ENCODE data around the gene EIF2AK3. TPM values are rescaled to one million over a fixed set of nuclear protein-coding genes. Genes with fewer than 3 reads are reported as not detected.

The EIF2AK3 gene
- total RNA-seq, 1 donor from 2014 or later: 27.1 TPM

GRCh38 chr2:88543541-88544057, 83.7 kb downstream of the EIF2AK3 start:
- FAIRE-seq (no peak), DNase-seq (ENCODE audit: low read depth) (no peak)
- no peak overlapping the region for H3K27ac ChIP-seq (ENCODE audit: low read depth, low read length)
- H3K27me3 ChIP-seq (ENCODE audit: insufficient read depth, low read length): no peaks in the 10 kb centered on the region
- H3K4me1 Mint-ChIP-seq (ENCODE audit: low read depth, unreplicated experiment): no peaks in the 10 kb centered on the region
- H3K4me3 Mint-ChIP-seq (ENCODE audit: unreplicated experiment): no peak overlapping the region
- no peaks in the 10 kb centered on the region for H3K36me3 ChIP-seq (ENCODE audit: insufficient read depth, low read length)
- TF ChIP-seq CTCF (IDR thresholded peaks at IDR 0.05; ENCODE audit: insufficient read depth, low read depth, low read length) (no peak), EZH2 (IDR thresholded peaks at IDR 0.05; ENCODE audit: insufficient read depth, low read length) (no peak)
- no peak overlapping the region for H3K4me3 ChIP-seq (ENCODE audit: insufficient read depth, low read depth, low read length)
- no peaks in the 10 kb centered on the region for H3K36me3 Mint-ChIP-seq (ENCODE audit: low read depth, unreplicated experiment)
- no peaks in the 10 kb centered on the region for H3K9me3 ChIP-seq (ENCODE audit: insufficient read depth, low read depth, low read length)
- H3K27ac Mint-ChIP-seq (ENCODE audit: unreplicated experiment): no peak overlapping the region
- H3K9me3 Mint-ChIP-seq (ENCODE audit: unreplicated experiment): peaks cover 5% of the 10 kb centered on the region
- H2AFZ ChIP-seq (ENCODE audit: low read depth, low read length): no peak overlapping the region
- H3K4me1 ChIP-seq (ENCODE audit: insufficient read depth, low read length): no peaks in the 10 kb centered on the region
- no peak overlapping the region for H3K4me2 ChIP-seq (ENCODE audit: low read length)
- no peaks in the 10 kb centered on the region for H3K79me2 ChIP-seq (ENCODE audit: insufficient read depth, low read length)
- H3K27me3 Mint-ChIP-seq (ENCODE audit: low read depth, unreplicated experiment): peaks cover 3% of the 10 kb centered on the region
- H3K9ac ChIP-seq (ENCODE audit: low read length): no peak overlapping the region
- H4K20me1 ChIP-seq (ENCODE audit: insufficient read depth, low read length): no peaks in the 10 kb centered on the region

- DNase-seq (ENCODE audit: low read depth): no peak
These were observed 84.6 kb downstream of the EIF2AK3 start for GRCh38 chr2:88542668-88543067.

More at GRCh38 chr2:88542668-88543067, 84.6 kb downstream of the EIF2AK3 start:
- Histone ChIP-seq H4K20me1 (ENCODE audit: insufficient read depth, low read length) (no peaks in the 10 kb centered on the region), H3K27ac (ENCODE audit: low read depth, low read length) (no peak overlapping the region), H3K36me3 (ENCODE audit: insufficient read depth, low read length) (no peaks in the 10 kb centered on the region), H3K4me1 (ENCODE audit: insufficient read depth, low read length) (no peaks in the 10 kb centered on the region), H3K4me2 (ENCODE audit: low read length) (no peak overlapping the region), H3K4me3 (ENCODE audit: insufficient read depth, low read depth, low read length) (no peak overlapping the region), H3K9me3 (ENCODE audit: insufficient read depth, low read depth, low read length) (no peaks in the 10 kb centered on the region), H2AFZ (ENCODE audit: low read depth, low read length) (no peak overlapping the region), H3K9ac (ENCODE audit: low read length) (no peak overlapping the region), H3K79me2 (ENCODE audit: insufficient read depth, low read length) (no peaks in the 10 kb centered on the region), H3K27me3 (ENCODE audit: insufficient read depth, low read length) (no peaks in the 10 kb centered on the region)
- Mint-ChIP-seq H3K4me3 (ENCODE audit: unreplicated experiment) (no peak overlapping the region), H3K9me3 (ENCODE audit: unreplicated experiment) (peaks cover 5% of the 10 kb centered on the region), H3K27ac (ENCODE audit: unreplicated experiment) (no peak overlapping the region), H3K27me3 (ENCODE audit: low read depth, unreplicated experiment) (peaks cover 3% of the 10 kb centered on the region), H3K4me1 (ENCODE audit: low read depth, unreplicated experiment) (no peaks in the 10 kb centered on the region), H3K36me3 (ENCODE audit: low read depth, unreplicated experiment) (no peaks in the 10 kb centered on the region)
- TF ChIP-seq EZH2 (IDR thresholded peaks at IDR 0.05; ENCODE audit: insufficient read depth, low read length) (no peak), CTCF (IDR thresholded peaks at IDR 0.05; ENCODE audit: insufficient read depth, low read depth, low read length) (no peak)
- no peak for FAIRE-seq

Data from astrocyte (in vitro differentiated cells and primary cell).